Activated effector memory CD4-positive, alpha-beta T cell treated with anti-CD3 and anti-CD28 coated beads, Interleukin-2, amount 50 U/mL, for 16 hours (primary cell): ENCODE results near the gene SMYD2.

Experiments
- DNase-seq: peaks from one replicate; pipeline ENCODE4 v3.0.0-alpha.2; 2020

The SMYD2 gene

GRCh38 chr1:214281021-214281719 is at the start of gene SMYD2:
Gene SMYD2, plus strand, starts transcription at chr1:214281159. Its CDS starts 96 bp downstream, at chr1:214281255.
- peak; percentile 87 for DNase-seq

GRCh38 chr1:214233856-214234634 is 46.9 kb upstream of the SMYD2 start:
- DNase-seq: no peak

- DNase-seq: no peak
Observed at GRCh38 chr1:214234635-214235025, 46.3 kb upstream of the SMYD2 start.

GRCh38 chr1:214236477-214236876 is 44.5 kb upstream of the SMYD2 start:
- DNase-seq: no peak

GRCh38 chr1:214241060-214241459 is 39.9 kb upstream of the SMYD2 start:
- DNase-seq: no peak

- no peak for DNase-seq
Observed at GRCh38 chr1:214244252-214244651, 36.7 kb upstream of the SMYD2 start.

GRCh38 chr1:214244841-214245240 is 36.1 kb upstream of the SMYD2 start:
- no peak for DNase-seq

GRCh38 chr1:214247501-214248041 is 33.4 kb upstream of the SMYD2 start:
- no peak for DNase-seq

GRCh38 chr1:214248311-214249085 is 32.5 kb upstream of the SMYD2 start:
- DNase-seq: no peak

GRCh38 chr1:214249651-214250050 is 31.3 kb upstream of the SMYD2 start:
- DNase-seq: no peak

GRCh38 chr1:214251354-214251753 is 29.6 kb upstream of the SMYD2 start:
- DNase-seq: no peak

GRCh38 chr1:214255509-214255908 is 25.4 kb upstream of the SMYD2 start:
- DNase-seq: no peak

- DNase-seq: no peak
Observed at GRCh38 chr1:214259353-214259977, 21.5 kb upstream of the SMYD2 start.

GRCh38 chr1:214260561-214261205 is 20.3 kb upstream of the SMYD2 start:
- DNase-seq: no peak

GRCh38 chr1:214261206-214262123 is 19.5 kb upstream of the SMYD2 start:
- DNase-seq: peak; percentile 92

- no peak for DNase-seq
Observed at GRCh38 chr1:214264196-214264595, 16.8 kb upstream of the SMYD2 start.

- no peak for DNase-seq
Observed at GRCh38 chr1:214264976-214265375, 16.0 kb upstream of the SMYD2 start.

- DNase-seq: no peak
Observed at GRCh38 chr1:214270097-214270650, 10.8 kb upstream of the SMYD2 start.

- no peak for DNase-seq
Observed at GRCh38 chr1:214271174-214271858, 9.6 kb upstream of the SMYD2 start.
